K562 (cell line): ENCODE data around the gene MEAK7. TPM values are rescaled to one million over a fixed set of nuclear protein-coding genes. Genes with fewer than 3 reads are reported as not detected.

ENCODE experiments used
- ATAC-seq: fragments of 200-7000 bp; cut with Tn5 transposase; 3 replicates; pipeline ENCODE4 v1.9.1; 2020; ENCODE audit warnings: moderate library complexity
- BruUV-seq: library from RNA; stranded (reverse); fragments of 400-500 nt; replicated peaks from 2 replicates; lab custom pipeline; 2021; lab: Mats Ljungman, UMichigan
- CTCF ChIA-PET: fragments of 300-600 bp; formaldehyde crosslinking; extraction: SDS; loops from one replicate; lab custom pipeline; 2021; ENCODE audit warnings: low intra/inter-chr PET ratio; lab: Yijun Ruan, JAX
- POLR2A ChIA-PET: fragments of 300-600, 350-650 bp; sonication (Branson Sonifier 250); formaldehyde crosslinking; extraction: SDS; loops from one replicate; lab custom pipeline; 2021; ENCODE audit warnings: antibody characterized with exemption, inconsistent platforms; lab: Yijun Ruan, JAX
- DNase-seq, 4 experiments: peaks; one replicate each; pipeline versions ENCODE4 v3.0.0 to v3.0.0-alpha.2; 2011 to 2018; ENCODE audit warnings: low spot score in 3 of 4, mixed read lengths in 3 of 4; ENCODE audit errors: extremely low read depth in 1 of 4
- FAIRE-seq: peaks from 2 replicates; lab custom pipeline; 2011; peaks lifted over from hg19 to GRCh38; lab: Jason Lieb, UNC
- H2AFZ ChIP-seq: 2 replicates; pipeline ENCODE4 v1.6.0; 2011; ENCODE audit warnings: low read depth, low read length, control low read depth, inconsistent platforms
- H3K27ac ChIP-seq: fragments of 200-600 bp; 3 replicates; pipeline ENCODE4 v1.8.0; 2011; ENCODE audit warnings: low read depth, mild to moderate bottlenecking, control low read depth, inconsistent platforms, low read length, moderate library complexity, mixed read lengths; ENCODE audit errors: extremely low read depth
- H3K27me3 ChIP-seq, 2 experiments: fragments of 300-600 bp in 1 of 2; 2 replicates in 1 of 2; 3 replicates in 1 of 2; pipeline versions ENCODE4 v1.6.0 to v1.8.0; 2011; ENCODE audit warnings: inconsistent platforms in 2 of 2, low read length in 2 of 2, mild to moderate bottlenecking in 1 of 2, mixed read lengths in 1 of 2, moderate library complexity in 1 of 2; ENCODE audit not compliant: control insufficient read depth in 2 of 2, insufficient read depth in 2 of 2
- H3K36me3 ChIP-seq: fragments of 300-600 bp; 3 replicates; pipeline ENCODE4 v1.8.0; 2011; ENCODE audit warnings: mild to moderate bottlenecking, low read length, inconsistent platforms; ENCODE audit not compliant: control insufficient read depth, insufficient read depth
- H3K4me1 ChIP-seq, 2 experiments: fragments of 200-600 bp in 1 of 2; replicated peaks in 1 of 2; 2 replicates in 1 of 2; 3 replicates in 1 of 2; pipeline versions ENCODE4 v1.5.1 to v1.8.0; 2011; ENCODE audit warnings: inconsistent platforms in 2 of 2, low read length in 2 of 2, mild to moderate bottlenecking in 1 of 2, mixed read lengths in 1 of 2, moderate library complexity in 1 of 2; ENCODE audit not compliant: control insufficient read depth in 2 of 2, insufficient read depth in 2 of 2
- H3K4me2 ChIP-seq: 2 replicates; pipeline ENCODE4 v1.6.1; 2011; ENCODE audit warnings: low read length, control low read depth, inconsistent platforms, mixed read lengths; ENCODE audit not compliant: insufficient read depth
- H3K4me3 ChIP-seq: fragments of 200-600 bp; sonication (generic), shearing (Covaris generic); 2 replicates; pipeline ENCODE4 v1.5.1; 2016; ENCODE audit warnings: control low read depth, inconsistent platforms
- H3K79me2 ChIP-seq: fragments of 200-600 bp; 3 replicates; pipeline ENCODE4 v1.8.0; 2011; ENCODE audit warnings: low read length, inconsistent platforms; ENCODE audit not compliant: control insufficient read depth, insufficient read depth
- H3K9ac ChIP-seq, 2 experiments: 2 replicates each; pipeline versions ENCODE4 v1.6.0 to v1.6.1; 2011; ENCODE audit warnings: low read depth in 2 of 2, low read length in 2 of 2, control low read depth in 1 of 2, inconsistent platforms in 1 of 2, mild to moderate bottlenecking in 1 of 2, mixed read lengths in 1 of 2; ENCODE audit not compliant: insufficient read depth in 1 of 2
- H3K9me1 ChIP-seq: one replicate; pipeline ENCODE4 v1.6.0; 2011; ENCODE audit warnings: inconsistent platforms, mild to moderate bottlenecking, low read length, moderate library complexity; ENCODE audit not compliant: control insufficient read depth, insufficient read depth
- H3K9me3 ChIP-seq: replicated peaks from 2 replicates; pipeline ENCODE4 v1.5.1; 2011; ENCODE audit warnings: low read depth, low read length, inconsistent platforms; ENCODE audit not compliant: control insufficient read depth, insufficient read depth
- H4K20me1 ChIP-seq: replicated peaks from 2 replicates; pipeline ENCODE4 v1.6.1; 2011; ENCODE audit warnings: low read length, inconsistent platforms, mixed read lengths; ENCODE audit not compliant: control insufficient read depth, insufficient read depth
- BRD4 ChIP-seq: fragments of 200-600 bp; sonication (generic); IDR thresholded peaks from 2 replicates; pipeline ENCODE4 v1.6.1; 2017; ENCODE audit warnings: inconsistent platforms
- DNMT1 ChIP-seq: fragments of 450-650 bp; IDR thresholded peaks from 2 replicates; pipeline ENCODE4 v1.6.1; 2016; ENCODE audit warnings: antibody characterized with exemption, mild to moderate bottlenecking
- MEIS2 ChIP-seq: fragments of 450-650 bp; IDR thresholded peaks from 2 replicates; pipeline ENCODE4 v1.6.1; 2014; ENCODE audit warnings: mild to moderate bottlenecking; ENCODE audit not compliant: partially characterized antibody
- NCOA2 ChIP-seq, 2 experiments: fragments of 450-650 bp; IDR thresholded peaks; 2 replicates each; pipeline ENCODE4 v1.6.1; 2018; ENCODE audit warnings: mild to moderate bottlenecking in 2 of 2, moderate library complexity in 1 of 2; ENCODE audit not compliant: partially characterized antibody in 2 of 2
- NR2F6 ChIP-seq: fragments of 450-650 bp; formaldehyde crosslinking; IDR thresholded peaks from 2 replicates; pipeline ENCODE4 v1.4.0; 2020; ENCODE audit warnings: mild to moderate bottlenecking
- PATZ1 ChIP-seq: fragments of 250-450 bp; sonication (Bioruptor Pico); IDR thresholded peaks from 2 replicates; pipeline ENCODE4 v1.5.0; 2020; ENCODE audit warnings: mild to moderate bottlenecking, borderline replicate concordance
- SLC30A9 ChIP-seq: fragments of 250-450 bp; sonication (Bioruptor Pico); IDR thresholded peaks from 2 replicates; pipeline ENCODE4 v1.8.0; 2022; ENCODE audit warnings: mild to moderate bottlenecking, moderate library complexity
- SP2 ChIP-seq: IDR thresholded peaks from 2 replicates; pipeline ENCODE4 v1.6.1; 2011; ENCODE audit warnings: mild to moderate bottlenecking, low read depth, low read length, moderate library complexity; ENCODE audit not compliant: poor library complexity, severe bottlenecking; ENCODE audit errors: extremely low read depth
- ZKSCAN3 ChIP-seq: fragments of 250-450 bp; sonication (Bioruptor Pico); IDR thresholded peaks from 2 replicates; pipeline ENCODE4 v1.4.0; 2020
- WGBS: fragments of 100-300 bp; shearing (Covaris generic); methylation state at CpG from one replicate; pipeline ENCODE4 v1.1.6; 2016; ENCODE audit warnings: low coverage, mixed read lengths; ENCODE audit not compliant: insufficient coverage; ENCODE audit errors: missing lambda C conversion rate; 5-methylcytosine and 5-hydroxymethylcytosine counted together
- in situ Hi-C: fragments of 300-500 bp; cut with MboI; formaldehyde crosslinking; loops from 4 replicates; pipeline ENCODE4 v1.15.0; 2018; ENCODE audit warnings: inconsistent platforms, mixed read lengths
- intact Hi-C: fragments of 100-400 bp; cut with micrococcal nuclease; formaldehyde crosslinking; loops from 2 replicates; pipeline ENCODE4 v1.14.2; 2022
- polyA plus RNA-seq, 8 experiments: library from polyadenylated mRNA; depleted of rRNA in 4 of 8; stranded (reverse) in 5 of 8; unstranded in 3 of 8; fragments of >200 nt; fragmentation: Nextera tagmentation in 2 of 8; fragmentation: Illumina TruSeq in 1 of 8; extraction: Ambion mirVana in 2 of 8; extraction: Trizol in 1 of 8; gene quantifications; 2 replicates each; pipeline versions ENCODE4 v1.2.1 to v1.2.3, GENCODE V29; 2011 to 2014; ENCODE audit warnings: inconsistent platforms in 1 of 8, missing spikeins in 1 of 8
- total RNA-seq, 7 experiments: library from RNA; depleted of rRNA in 6 of 7; stranded (reverse); fragments of >200 nt in 6 of 7; fragmentation: Illumina TruSeq in 2 of 7; extraction: Trizol in 2 of 7; gene quantifications; 2 replicates each; pipeline versions ENCODE4 v1.2.1 to v1.2.3, GENCODE V29; 2011 to 2021; ENCODE audit warnings: low replicate concordance in 1 of 7
- TF ChIP-seq, protein P1 (sequence below): fragments of 250-450 bp; sonication (Bioruptor Pico); IDR thresholded peaks from 2 replicates; pipeline ENCODE4 v1.8.0; 2022; ENCODE audit warnings: inconsistent platforms
- TF ChIP-seq, protein P2 (sequence below), 2 experiments: fragments of 450-650 bp in 1 of 2; sonication (generic) in 1 of 2; formaldehyde crosslinking; conservative IDR thresholded peaks; 2 replicates each; pipeline versions ENCODE4 v1.4.0 to v1.8.1; 2020 to 2022; ENCODE audit warnings: mild to moderate bottlenecking in 1 of 2, missing genetic modification reagents in 1 of 2
- TF ChIP-seq, protein P3 (sequence below): fragments of 450-650 bp; formaldehyde crosslinking; IDR thresholded peaks from 2 replicates; pipeline ENCODE4 v1.4.0; 2020; ENCODE audit warnings: mild to moderate bottlenecking, moderate library complexity
- TF ChIP-seq, protein P4 (sequence below): fragments of 200-400 bp; formaldehyde crosslinking; IDR thresholded peaks from 2 replicates; pipeline ENCODE4 v1.6.1; 2017; ENCODE audit warnings: mild to moderate bottlenecking, low read depth, low read length, moderate library complexity

The MEAK7 gene
- total and polyA plus RNA-seq, 9 of the 15 experiments (the other 6 are each of a cell fraction or from before 2014, with no cell fraction given), result 1.4 to 14.5 (median 6.3) TPM

GRCh38 chr16:84487358-84487757 is 17.1 kb downstream of the MEAK7 start:
- Histone ChIP-seq H3K4me2 (no peak overlapping the region), H3K9me1 (no peaks in the 10 kb centered on the region), H3K36me3 (no peaks in the 10 kb centered on the region), H3K4me3 (no peak overlapping the region), H3K9me3 (no peaks in the 10 kb centered on the region), H4K20me1 (peaks cover 7% of the 10 kb centered on the region; the same call in 1 of the 2 replicates), H3K27me3 (no peaks in the 10 kb centered on the region), H3K27ac (no peak overlapping the region), H2AFZ (no peak overlapping the region), H3K79me2 (no peaks in the 10 kb centered on the region), H3K9ac (no peak overlapping the region), H3K4me1 (peaks cover 0 to 4% of the 10 kb centered on the region in 2 experiments; a peak in 2 of 5 replicates)
- BruUV-seq, result no TSS peak
- ATAC-seq, result no peak
- no peak for FAIRE-seq
- ChIA-PET CTCF (interaction anchor here (0.5 kb wide), 1 partner anchor 300 kb away, joined by 3 read pairs; the partner anchor contains the start of gene TAF1C), POLR2A (interaction anchor here (1.4 kb wide), 1 partner anchor 10 kb away, joined by 3 read pairs; no protein-coding TSS in a partner anchor)
- TF ChIP-seq SLC30A9 (no peak), SP2 (no peak), BRD4 (no peak), MEIS2 (no peak), ZKSCAN3 (CRISPR knock-in tag) (no peak), DNMT1 (no peak), NCOA2 (IDR thresholded peaks at IDR 0.05; ENCODE audit: partially characterized antibody in 2 of 2) (no peak), NR2F6 (no peak), PATZ1 (CRISPR knock-in tag) (no peak)
- TF ChIP-seq, protein P1, sequence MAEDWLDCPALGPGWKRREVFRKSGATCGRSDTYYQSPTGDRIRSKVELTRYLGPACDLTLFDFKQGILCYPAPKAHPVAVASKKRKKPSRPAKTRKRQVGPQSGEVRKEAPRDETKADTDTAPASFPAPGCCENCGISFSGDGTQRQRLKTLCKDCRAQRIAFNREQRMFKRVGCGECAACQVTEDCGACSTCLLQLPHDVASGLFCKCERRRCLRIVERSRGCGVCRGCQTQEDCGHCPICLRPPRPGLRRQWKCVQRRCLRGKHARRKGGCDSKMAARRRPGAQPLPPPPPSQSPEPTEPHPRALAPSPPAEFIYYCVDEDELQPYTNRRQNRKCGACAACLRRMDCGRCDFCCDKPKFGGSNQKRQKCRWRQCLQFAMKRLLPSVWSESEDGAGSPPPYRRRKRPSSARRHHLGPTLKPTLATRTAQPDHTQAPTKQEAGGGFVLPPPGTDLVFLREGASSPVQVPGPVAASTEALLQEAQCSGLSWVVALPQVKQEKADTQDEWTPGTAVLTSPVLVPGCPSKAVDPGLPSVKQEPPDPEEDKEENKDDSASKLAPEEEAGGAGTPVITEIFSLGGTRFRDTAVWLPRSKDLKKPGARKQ, result no peak
- TF ChIP-seq, protein P2, sequence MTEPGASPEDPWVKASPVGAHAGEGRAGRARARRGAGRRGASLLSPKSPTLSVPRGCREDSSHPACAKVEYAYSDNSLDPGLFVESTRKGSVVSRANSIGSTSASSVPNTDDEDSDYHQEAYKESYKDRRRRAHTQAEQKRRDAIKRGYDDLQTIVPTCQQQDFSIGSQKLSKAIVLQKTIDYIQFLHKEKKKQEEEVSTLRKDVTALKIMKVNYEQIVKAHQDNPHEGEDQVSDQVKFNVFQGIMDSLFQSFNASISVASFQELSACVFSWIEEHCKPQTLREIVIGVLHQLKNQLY (CRISPR knock-in tag; conservative IDR thresholded peaks at IDR 0.05), result no peak
- TF ChIP-seq, protein P3, sequence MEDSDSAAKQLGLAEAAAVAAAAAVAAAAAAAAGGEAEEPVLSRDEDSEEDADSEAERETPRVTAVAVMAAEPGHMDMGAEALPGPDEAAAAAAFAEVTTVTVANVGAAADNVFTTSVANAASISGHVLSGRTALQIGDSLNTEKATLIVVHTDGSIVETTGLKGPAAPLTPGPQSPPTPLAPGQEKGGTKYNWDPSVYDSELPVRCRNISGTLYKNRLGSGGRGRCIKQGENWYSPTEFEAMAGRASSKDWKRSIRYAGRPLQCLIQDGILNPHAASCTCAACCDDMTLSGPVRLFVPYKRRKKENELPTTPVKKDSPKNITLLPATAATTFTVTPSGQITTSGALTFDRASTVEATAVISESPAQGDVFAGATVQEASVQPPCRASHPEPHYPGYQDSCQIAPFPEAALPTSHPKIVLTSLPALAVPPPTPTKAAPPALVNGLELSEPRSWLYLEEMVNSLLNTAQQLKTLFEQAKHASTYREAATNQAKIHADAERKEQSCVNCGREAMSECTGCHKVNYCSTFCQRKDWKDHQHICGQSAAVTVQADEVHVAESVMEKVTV, result no peak
- TF ChIP-seq, protein P4, sequence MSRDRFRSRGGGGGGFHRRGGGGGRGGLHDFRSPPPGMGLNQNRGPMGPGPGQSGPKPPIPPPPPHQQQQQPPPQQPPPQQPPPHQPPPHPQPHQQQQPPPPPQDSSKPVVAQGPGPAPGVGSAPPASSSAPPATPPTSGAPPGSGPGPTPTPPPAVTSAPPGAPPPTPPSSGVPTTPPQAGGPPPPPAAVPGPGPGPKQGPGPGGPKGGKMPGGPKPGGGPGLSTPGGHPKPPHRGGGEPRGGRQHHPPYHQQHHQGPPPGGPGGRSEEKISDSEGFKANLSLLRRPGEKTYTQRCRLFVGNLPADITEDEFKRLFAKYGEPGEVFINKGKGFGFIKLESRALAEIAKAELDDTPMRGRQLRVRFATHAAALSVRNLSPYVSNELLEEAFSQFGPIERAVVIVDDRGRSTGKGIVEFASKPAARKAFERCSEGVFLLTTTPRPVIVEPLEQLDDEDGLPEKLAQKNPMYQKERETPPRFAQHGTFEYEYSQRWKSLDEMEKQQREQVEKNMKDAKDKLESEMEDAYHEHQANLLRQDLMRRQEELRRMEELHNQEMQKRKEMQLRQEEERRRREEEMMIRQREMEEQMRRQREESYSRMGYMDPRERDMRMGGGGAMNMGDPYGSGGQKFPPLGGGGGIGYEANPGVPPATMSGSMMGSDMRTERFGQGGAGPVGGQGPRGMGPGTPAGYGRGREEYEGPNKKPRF, result no peak
- 57% methylated on average over 8 of the region's 8 CpGs for WGBS
- intact Hi-C loops (loop anchor here (10.0 kb wide), 1 partner anchor 403 kb away; no protein-coding TSS in a partner anchor), in situ Hi-C loops (loop anchor here (5.0 to 10.0 kb wide), 2 partner anchors 423 to 530 kb away; no protein-coding TSS in a partner anchor)
- DNase-seq, result no peak
